H1 (cell line): ENCODE results near the gene SLC23A1.

Experiments used
- CTCF ChIP-seq, 3 experiments: IDR thresholded peaks; 1 replicate in 2 of 3; 2 replicates in 1 of 3; pipeline versions ENCODE4 v1.5.1 to v1.6.1; 2011; ENCODE audit warnings: low read length in 3 of 3, mild to moderate bottlenecking in 3 of 3, inconsistent platforms in 2 of 3, low read depth in 1 of 3, moderate library complexity in 1 of 3; ENCODE audit not compliant: insufficient read depth in 1 of 3; ENCODE audit errors: control extremely low read depth in 1 of 3
- EGR1 ChIP-seq: IDR thresholded peaks from 2 replicates; pipeline ENCODE4 v1.6.1; 2011; ENCODE audit warnings: low read depth, low read length, borderline replicate concordance

- TF ChIP-seq CTCF (IDR thresholded peaks at IDR 0.05; ENCODE audit: control extremely low read depth in 1 of 3, insufficient read depth in 1 of 3, low read depth in 1 of 3, low read length in 3 of 3), result no peak
- no peak for TF ChIP-seq EGR1
Measured at GRCh38 chr5:139392324-139392677, 9.2 kb upstream of the SLC23A1 start.
